Measurements from ENCODE around the gene CYP20A1. TPM values are rescaled to one million over a fixed set of nuclear protein-coding genes. Genes with fewer than 3 reads are reported as not detected.
"Not testable (repeated sequence)": the region's sequence is repeated elsewhere in the genome, so short reads cannot be mapped to it uniquely, and the experiment has no call there.

The CYP20A1 gene
- total RNA-seq, 4 donors from 2014 or later, result 30.5 to 45.1 (median 32.6) TPM

DNA sequence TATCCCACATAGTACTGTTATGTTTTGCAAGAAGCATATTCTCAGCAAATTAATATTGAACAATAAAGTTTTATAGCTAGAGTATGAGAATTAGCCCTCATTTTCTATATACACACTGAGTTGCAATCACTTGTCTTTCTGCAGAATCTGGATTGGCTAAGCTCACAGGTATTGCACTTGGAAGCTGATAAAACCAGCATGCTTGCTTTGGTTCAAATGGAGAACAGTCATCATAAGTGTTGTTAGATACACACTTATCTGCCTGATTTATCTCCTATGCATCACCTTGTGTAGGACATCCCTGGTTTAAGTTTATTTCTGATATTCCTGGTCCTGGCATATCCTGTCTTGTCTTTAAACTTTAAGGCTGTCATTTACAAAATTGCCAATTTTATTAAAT lies 38.0 kb upstream of the CYP20A1 start:
- no peak overlapping the region for H3K4me3 ChIP-seq
- no peaks in the 10 kb centered on the region for H3K4me1 ChIP-seq
- H3K27ac ChIP-seq, result no peak overlapping the region
- peaks cover 0 to 86% of the 10 kb centered on the region in 2 donors for H3K36me3 ChIP-seq
- TF ChIP-seq CTCF (IDR thresholded peaks at IDR 0.05) (no peak), POLR2A (IDR thresholded peaks at IDR 0.05) (no peak), POLR2AphosphoS5 (IDR thresholded peaks at IDR 0.05) (no peak), EP300 (IDR thresholded peaks at IDR 0.05) (no peak)
- no peaks in the 10 kb centered on the region for H3K9me3 ChIP-seq
- ATAC-seq, result no peak
- H3K27me3 ChIP-seq, result no peaks in the 10 kb centered on the region

DNA sequence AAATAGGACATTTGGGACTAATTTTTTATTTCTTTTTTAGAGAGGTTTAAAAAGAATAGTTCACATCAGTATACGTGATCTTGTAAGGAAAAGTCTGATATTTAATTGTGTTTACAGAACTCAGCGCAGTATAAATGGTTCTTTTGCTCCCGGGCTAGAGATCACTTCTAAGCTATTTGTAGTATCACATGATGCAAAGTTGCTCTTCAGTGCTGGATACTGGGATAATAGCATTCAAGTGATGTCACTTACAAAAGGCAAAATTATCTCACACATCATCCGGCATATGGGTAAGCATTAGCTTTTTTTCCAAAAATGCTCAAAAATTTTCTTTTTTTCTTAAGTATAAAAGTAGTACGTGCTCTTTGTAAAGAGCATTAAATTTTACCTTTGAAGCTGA lies 37.4 kb upstream of the CYP20A1 start:
- H3K4me1 ChIP-seq, result no peaks in the 10 kb centered on the region
- H3K27ac ChIP-seq, result no peak overlapping the region
- no peak for TF ChIP-seq POLR2A (IDR thresholded peaks at IDR 0.05)
- TF ChIP-seq EP300 (IDR thresholded peaks at IDR 0.05), result no peak
- no peak for TF ChIP-seq POLR2AphosphoS5 (IDR thresholded peaks at IDR 0.05)
- no peak for TF ChIP-seq CTCF (IDR thresholded peaks at IDR 0.05)
- H3K4me3 ChIP-seq, result no peak overlapping the region
- ATAC-seq, result no peak
- H3K27me3 ChIP-seq, result no peaks in the 10 kb centered on the region
- H3K9me3 ChIP-seq, result no peaks in the 10 kb centered on the region
- WGBS, 2 donors (ENCODE audit: low coverage in 1 of 2), result 87 to 90% methylated on average over 5 of the region's 5 CpGs
- peaks cover 0 to 86% of the 10 kb centered on the region in 2 donors for H3K36me3 ChIP-seq

DNA sequence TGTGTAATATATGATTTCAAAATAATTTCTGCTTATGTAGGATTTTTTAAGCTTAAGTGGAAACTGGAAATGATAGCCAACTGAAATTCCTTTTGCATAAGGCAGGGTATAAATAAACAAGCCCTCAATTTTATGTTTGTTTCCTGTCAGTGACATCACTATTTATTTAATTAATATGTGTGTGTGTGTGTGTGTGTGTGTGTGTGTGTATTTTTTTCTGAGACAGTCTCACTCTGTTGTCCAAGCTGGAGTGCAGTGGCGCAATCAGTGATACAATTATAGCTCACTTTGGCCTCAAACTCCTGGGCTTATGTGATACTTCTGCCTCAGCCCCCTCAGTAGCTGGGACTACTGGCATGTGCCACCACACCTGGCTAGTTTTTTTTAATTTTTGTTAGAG lies 29.3 kb upstream of the CYP20A1 start:
- WGBS, 2 donors (ENCODE audit: low coverage in 1 of 2), result 71 to 100% methylated on average over 1 of the region's 1 CpG
- Histone ChIP-seq H3K4me1 (no peaks in the 10 kb centered on the region), H3K4me3 (no peak overlapping the region), H3K27me3 (no peaks in the 10 kb centered on the region), H3K36me3 (peaks cover 0 to 71% of the 10 kb centered on the region in 2 donors), H3K9me3 (no peaks in the 10 kb centered on the region), H3K27ac (no peak overlapping the region)
- ATAC-seq, result no peak
- TF ChIP-seq POLR2A (IDR thresholded peaks at IDR 0.05) (no peak), POLR2AphosphoS5 (IDR thresholded peaks at IDR 0.05) (no peak), EP300 (IDR thresholded peaks at IDR 0.05) (no peak), CTCF (IDR thresholded peaks at IDR 0.05) (no peak)

- WGBS, 2 donors (ENCODE audit: low coverage in 1 of 2), result 94 to 96% methylated on average over 2 of the region's 2 CpGs
- no peaks in the 10 kb centered on the region for H3K27me3 ChIP-seq
- no peaks in the 10 kb centered on the region for H3K4me1 ChIP-seq
- TF ChIP-seq CTCF (IDR thresholded peaks at IDR 0.05) (peak; percentile 39 to 59 (median 47)), POLR2AphosphoS5 (IDR thresholded peaks at IDR 0.05) (no peak)
- H3K9me3 ChIP-seq, result no peaks in the 10 kb centered on the region
- no peak for ATAC-seq
- no peaks in the 10 kb centered on the region for H3K36me3 ChIP-seq
- no peak overlapping the region for H3K27ac ChIP-seq
- no peak overlapping the region for H3K4me3 ChIP-seq
These were observed 13.3 kb upstream of the CYP20A1 start for GRCh38 chr2:203225423-203226039.

- H3K4me3 ChIP-seq, H3K36me3 ChIP-seq, H3K27me3 ChIP-seq, H3K9me3 ChIP-seq, ATAC-seq, H3K27ac ChIP-seq, H3K4me1 ChIP-seq: not testable (repeated sequence)
- 75 to 100% methylated on average over 1 to 2 of the region's 2 CpGs for WGBS, 2 donors (ENCODE audit: low coverage in 1 of 2)
These were observed 9.1 kb upstream of the CYP20A1 start for GRCh38 chr2:203229674-203230073.
